DMS153 (cell line): ENCODE data around the gene P3H1.

ENCODE experiments used
- DNase-seq: peaks from one replicate; lab custom pipeline; 2025; lab: John Stamatoyannopoulos, UW

The P3H1 gene

GRCh38 chr1:42744148-42744413 lies 22.7 kb downstream of the P3H1 start:
- DNase-seq = no peak

GRCh38 chr1:42743317-42744147 lies 23.3 kb downstream of the P3H1 start:
- no peak for DNase-seq

DNA sequence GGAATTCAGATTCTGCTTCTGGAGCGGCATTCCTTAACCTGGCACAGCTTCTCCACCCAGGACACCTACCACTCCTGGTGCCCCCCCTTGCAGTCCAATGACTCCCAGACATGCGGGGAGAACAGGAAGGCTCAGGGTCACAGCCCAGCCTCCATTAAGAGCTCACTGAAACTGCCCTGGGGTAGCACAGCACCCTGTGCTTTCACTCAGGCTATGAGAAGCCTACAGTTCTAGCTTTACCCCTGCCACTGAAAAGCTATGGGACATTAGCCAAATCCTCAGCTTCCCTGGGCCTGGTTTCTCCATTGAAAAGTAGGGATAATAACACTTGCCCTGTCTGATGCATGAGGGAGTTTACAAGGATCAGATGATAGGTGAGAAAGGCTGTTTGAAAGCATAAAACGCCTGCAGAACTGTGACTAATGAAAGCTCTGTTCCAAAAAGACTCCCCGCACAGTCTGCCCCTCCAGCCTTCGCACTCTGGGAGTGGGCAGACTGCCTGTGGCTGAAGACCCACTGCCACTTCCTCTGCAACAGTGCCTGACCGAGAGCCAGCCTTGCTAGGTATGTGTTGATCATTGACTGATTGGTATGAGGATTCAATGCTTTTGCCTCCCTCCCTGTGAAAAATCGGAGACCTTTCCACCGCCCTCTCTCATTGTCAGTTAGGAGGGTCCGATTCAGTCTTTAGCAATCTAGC lies 24.1 kb downstream of the P3H1 start:
- DNase-seq = no peak

DNA sequence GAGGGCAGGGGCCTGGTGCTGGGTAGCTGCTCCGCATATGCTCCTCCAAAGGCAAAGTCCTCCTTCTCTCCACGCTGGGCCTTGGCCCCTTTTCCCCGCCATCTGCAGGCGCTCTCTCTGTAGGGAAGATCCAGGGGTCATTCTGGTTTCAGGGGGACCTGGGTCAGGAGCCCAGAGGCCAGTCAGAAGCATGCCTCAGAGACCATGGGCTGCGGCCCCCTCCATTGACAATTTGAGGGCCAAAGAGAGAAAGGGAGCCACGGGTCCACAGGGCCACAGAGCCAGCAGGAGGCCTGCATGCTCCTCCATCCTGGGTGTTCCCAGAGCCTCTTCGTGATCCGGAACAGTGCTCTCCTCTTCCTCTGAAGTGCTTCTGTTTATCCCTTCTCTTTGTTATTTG lies 24.7 kb downstream of the P3H1 start:
- no peak for DNase-seq

DNA sequence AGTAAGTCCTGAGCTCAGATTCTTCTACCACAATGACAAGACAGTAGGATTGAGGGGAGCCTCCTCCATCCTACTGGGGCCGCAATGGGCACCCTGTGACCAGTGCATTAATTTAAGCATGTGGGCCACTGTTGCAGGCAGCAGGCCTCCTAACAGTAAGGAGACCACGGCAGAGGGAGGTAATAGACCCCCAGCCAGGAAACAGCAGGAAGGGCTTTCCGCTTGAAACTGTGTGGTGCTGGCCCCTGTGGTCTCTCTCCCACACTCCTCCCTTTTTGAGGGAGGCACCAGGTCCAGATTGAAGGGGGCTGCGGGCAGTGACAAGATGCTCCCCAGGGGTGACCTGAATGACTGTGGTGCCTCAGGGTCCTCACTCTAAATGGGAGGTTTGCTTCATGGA lies 25.1 kb downstream of the P3H1 start:
- DNase-seq = no peak

- DNase-seq = no peak
These were observed 25.8 kb downstream of the P3H1 start for GRCh38 chr1:42740851-42741580.

DNA sequence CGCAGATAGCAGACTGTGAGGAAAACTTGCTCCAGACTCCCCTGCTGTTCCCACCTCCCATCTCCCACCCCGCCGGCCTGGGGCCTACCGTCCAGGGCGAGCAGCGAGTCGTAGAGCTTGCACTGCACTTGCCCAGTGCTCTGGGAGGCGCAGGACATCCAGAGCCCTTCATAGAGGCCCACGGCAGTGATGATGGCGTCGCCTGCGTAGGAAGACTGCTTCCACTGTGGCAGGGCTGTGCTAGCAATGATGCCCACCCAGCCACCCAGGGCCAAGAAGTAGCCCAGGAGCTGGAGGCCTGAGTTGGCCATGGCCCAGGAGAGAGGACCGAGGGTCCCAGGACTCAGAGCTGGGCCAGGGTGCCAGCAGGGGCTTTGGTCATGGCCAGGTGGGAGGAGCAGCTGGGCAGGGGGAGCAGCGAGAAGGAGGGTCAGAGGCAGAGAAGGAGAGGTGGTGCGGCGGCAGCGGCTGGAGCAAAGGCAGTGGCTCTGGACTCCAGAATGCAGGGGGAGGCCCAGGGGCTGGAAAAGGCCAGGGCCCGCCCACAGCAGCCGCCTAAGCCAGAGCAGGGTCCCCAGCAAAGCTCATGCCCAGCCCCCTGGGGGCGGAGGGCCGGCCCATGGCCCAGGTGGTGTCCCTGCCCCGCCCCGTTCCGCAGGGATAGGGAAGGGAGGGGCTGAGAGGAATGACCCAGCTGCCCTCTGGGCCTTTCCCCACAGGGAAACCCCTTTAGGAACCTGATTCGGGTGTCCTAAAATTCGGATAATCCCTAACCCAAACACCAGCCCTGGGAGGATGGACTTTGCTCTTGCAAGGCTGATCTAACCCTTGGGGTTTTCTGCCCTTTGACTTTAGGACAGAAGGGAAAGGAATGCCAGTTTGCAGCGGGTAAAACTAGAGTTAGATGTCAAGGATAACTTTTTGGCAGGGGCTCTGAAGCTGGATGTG lies 26.8 kb downstream of the P3H1 start, which contains the start of gene CLDN19:
Gene CLDN19, minus strand, starts transcription at position 484 of the 948 bp plus-strand sequence. Its CDS starts 173 bp downstream, at position 311.
- DNase-seq = no peak

GRCh38 chr1:42738678-42739226 lies 28.1 kb downstream of the P3H1 start:
- DNase-seq = no peak

DNA sequence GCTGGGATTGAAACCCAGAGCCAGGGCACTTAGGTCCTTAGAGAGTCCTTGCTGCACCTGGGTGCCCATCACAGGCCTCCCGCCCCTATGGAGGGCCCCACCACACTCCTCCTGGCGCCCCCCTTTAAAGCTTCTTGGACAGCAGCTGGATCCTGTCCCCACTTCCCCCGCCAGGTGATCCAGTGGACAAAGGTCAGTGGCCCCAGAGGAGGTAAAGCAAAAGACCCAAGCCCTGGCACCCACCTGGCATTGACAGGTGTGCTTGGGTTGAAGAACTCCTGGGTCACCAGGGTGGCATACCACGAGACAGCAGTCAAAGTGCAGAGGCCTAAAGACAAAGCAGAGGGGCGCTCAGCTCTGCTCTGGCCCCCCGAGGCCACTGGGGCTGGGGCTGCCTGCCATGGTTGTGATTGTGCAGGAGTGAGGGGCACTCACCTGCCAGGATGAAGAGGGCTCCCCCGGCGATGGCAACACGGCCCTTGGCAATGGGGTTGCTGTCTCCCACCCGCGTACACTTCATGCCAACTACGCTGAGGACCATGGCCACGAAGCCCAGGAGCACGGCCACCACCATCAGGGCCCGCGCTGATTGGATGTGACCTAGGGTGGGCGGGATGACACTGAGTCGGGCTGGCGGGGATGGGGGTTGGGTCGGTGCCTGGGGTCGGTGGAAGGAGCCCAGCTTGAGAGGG lies 28.7 kb downstream of the P3H1 start:
- DNase-seq = no peak

GRCh38 chr1:42737257-42737656 lies 29.6 kb downstream of the P3H1 start:
- peak; percentile 66 for DNase-seq

- DNase-seq = no peak
These were observed 30.1 kb downstream of the P3H1 start for GRCh38 chr1:42736571-42737200.

DNA sequence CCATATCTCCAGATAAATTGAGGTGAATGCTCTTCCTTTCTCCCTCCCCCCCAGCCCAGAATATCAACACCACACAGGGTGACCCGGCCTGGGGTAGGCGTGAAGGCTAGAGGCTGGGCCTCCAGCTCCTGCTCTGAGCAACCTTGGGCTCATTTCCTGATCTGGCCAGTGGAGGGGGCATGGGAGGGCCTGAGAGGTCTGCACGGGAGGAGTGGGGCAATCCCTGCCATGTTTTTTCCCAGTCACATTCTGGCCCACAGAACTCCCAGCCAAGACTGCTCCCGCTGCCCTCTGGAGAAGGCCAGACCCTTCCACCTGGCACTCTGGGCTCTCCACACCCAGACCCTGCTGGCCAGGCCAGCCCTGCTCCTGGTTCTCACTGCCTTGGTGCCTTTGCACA lies 30.7 kb downstream of the P3H1 start:
- no peak for DNase-seq

DNA sequence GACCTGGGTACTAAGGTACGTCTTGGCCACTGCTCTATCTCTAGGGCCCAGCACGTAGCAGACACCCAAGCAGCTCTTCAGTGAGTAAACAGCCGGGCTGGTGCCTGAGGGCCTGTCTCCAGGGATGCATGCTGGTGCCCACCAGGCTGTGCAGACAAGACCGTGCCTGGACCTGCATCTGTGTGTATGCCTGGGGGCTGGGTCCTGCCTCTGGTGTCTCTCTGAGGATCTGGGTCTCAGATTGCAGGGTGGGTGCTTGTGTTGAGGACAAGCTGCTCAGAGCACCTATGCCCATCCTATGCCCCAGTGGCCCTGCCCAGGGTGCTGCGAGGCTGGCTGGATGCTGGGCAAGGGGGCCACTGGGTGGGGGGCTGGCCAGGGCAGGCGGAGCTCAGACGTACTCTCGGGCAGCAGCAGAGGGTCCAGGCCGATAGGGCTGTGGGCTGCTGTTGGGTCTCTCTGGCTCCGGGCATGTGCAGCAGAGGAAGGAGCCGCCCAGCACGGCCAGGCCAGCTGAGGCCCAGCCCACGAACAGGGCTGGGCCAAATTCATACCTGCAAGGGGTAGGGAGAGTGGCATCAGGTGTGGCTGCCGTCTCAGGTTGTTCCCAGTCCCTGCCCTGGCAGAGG lies 31.2 kb downstream of the P3H1 start:
- no peak for DNase-seq

GRCh38 chr1:42735056-42735455 lies 31.8 kb downstream of the P3H1 start:
- DNase-seq = no peak

- DNase-seq = no peak
These were observed 32.4 kb downstream of the P3H1 start for GRCh38 chr1:42734201-42735035.

DNA sequence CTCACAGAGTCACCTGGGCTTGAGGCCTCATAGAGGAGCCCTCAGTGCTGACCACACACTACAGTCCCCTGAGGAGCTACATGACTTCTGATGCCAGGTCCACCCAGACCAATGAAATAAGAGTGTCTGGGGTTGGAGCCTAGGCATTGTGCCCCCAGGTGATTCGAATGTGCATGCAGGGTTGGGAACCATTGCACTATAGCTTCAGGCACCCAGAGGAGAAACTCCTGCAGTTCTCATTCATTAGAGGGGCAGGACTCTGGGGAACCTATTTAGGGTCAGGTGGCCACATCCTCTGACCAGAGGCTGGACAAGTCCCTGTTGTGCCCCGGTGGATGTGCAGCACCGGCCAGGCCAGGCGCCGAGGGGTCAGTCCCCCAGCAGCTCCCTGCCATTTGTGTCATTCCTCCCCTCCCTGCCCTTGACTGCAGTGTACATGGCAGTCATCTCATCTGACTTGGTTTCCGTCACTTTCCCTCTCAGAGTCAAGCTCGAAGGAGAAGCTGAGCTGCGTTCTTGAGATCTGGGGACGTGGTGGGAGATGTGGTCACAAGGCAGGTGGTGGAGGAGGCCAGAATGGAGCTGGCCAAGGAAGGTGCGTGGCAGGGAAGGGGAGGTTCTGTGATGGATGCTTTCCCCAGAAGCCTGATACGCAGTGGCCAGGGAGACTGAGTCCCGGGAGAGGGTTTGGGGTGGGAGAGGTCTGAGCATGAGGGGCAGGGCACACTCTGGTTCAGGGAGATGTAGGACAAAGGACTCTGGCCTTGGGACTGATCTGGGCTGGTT lies 33.2 kb downstream of the P3H1 start:
- no peak for DNase-seq

- no peak for DNase-seq
These were observed 34.6 kb downstream of the P3H1 start for GRCh38 chr1:42732126-42732680.

DNA sequence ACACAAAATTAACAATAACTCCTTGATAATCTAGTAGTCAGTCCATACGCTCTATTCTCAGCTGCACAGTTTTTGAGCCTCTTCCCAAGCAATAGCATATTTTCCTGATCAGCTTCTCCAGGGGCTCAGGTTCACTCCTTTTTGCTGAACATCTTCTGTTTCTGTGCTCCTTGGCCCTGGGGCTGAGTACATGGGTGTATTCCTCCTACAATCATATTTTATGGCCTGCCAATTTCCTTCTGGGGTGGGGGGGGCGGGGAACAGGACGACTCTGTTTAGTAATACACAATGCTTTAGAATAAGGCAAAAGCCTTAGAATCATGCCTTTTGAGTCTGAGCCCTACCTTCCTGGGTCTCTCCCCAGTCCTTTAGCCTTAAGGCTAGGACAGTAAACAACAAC lies 35.2 kb downstream of the P3H1 start:
- DNase-seq = no peak
